Subcutaneous abdominal adipose tissue (tissue), 5 donors: ENCODE measurements around the gene PLCH1.

ENCODE experiments used
- H3K27ac ChIP-seq: one replicate; pipeline ENCODE4 v1.7.0; 2013; ENCODE audit warnings: low read depth, mild to moderate bottlenecking, inconsistent platforms, low read length, moderate library complexity
- H3K27me3 ChIP-seq, 5 donors: one replicate each; pipeline ENCODE4 v1.7.0; 2013; ENCODE audit warnings: low read length in 5 of 5, inconsistent platforms in 1 of 5; ENCODE audit not compliant: control insufficient read depth in 5 of 5, insufficient read depth in 4 of 5
- H3K36me3 ChIP-seq, 5 donors: one replicate each; pipeline ENCODE4 v1.7.0; 2013; ENCODE audit warnings: low read length in 5 of 5; ENCODE audit not compliant: control insufficient read depth in 5 of 5, insufficient read depth in 5 of 5
- H3K4me1 ChIP-seq, 5 donors: one replicate each; pipeline ENCODE4 v1.7.0; 2013; ENCODE audit warnings: low read length in 5 of 5, mild to moderate bottlenecking in 3 of 5, moderate library complexity in 1 of 5; ENCODE audit not compliant: control insufficient read depth in 5 of 5, insufficient read depth in 5 of 5
- H3K4me3 ChIP-seq, 5 donors: one replicate each; pipeline ENCODE4 v1.7.0; 2013; ENCODE audit warnings: low read length in 5 of 5, low read depth in 1 of 5
- H3K9ac ChIP-seq, 5 donors: one replicate each; pipeline ENCODE4 v1.7.0; 2013; ENCODE audit warnings: low read length in 5 of 5, mild to moderate bottlenecking in 4 of 5, moderate library complexity in 3 of 5
- H3K9me3 ChIP-seq, 5 donors: one replicate each; pipeline ENCODE4 v1.7.0; 2013; ENCODE audit warnings: low read length in 5 of 5; ENCODE audit not compliant: control insufficient read depth in 5 of 5
- donor health status: healthy.
- donor health status: healthy.
- donor health status: healthy.
- donor health status: healthy.
- donor health status: healthy.

Gene PLCH1

GRCh38 chr3:155481591-155481990, 263.3 kb downstream of the PLCH1 start:
- Histone ChIP-seq H3K4me1 (peaks cover 0 to 10% (median 8%) of the 10 kb centered on the region in 5 donors), H3K36me3 (no peaks in the 10 kb centered on the region), H3K27ac (no peak overlapping the region), H3K9me3 (peaks cover 0 to 6% (median 3%) of the 10 kb centered on the region in 5 donors), H3K4me3 (peak overlapping the region in 3 of 5 donors; percentile 10 to 35 (median 18)), H3K27me3 (no peaks in the 10 kb centered on the region), H3K9ac (no peak overlapping the region)

GRCh38 chr3:155481089-155481488, 263.8 kb downstream of the PLCH1 start:
- no peak overlapping the region for H3K27ac ChIP-seq
- H3K9me3 ChIP-seq: peaks cover 0 to 6% (median 3%) of the 10 kb centered on the region in 5 donors

GRCh38 chr3:155465664-155466063, 279.2 kb downstream of the PLCH1 start:
- Histone ChIP-seq H3K27me3 (no peaks in the 10 kb centered on the region), H3K36me3 (no peaks in the 10 kb centered on the region), H3K9ac (no peak overlapping the region), H3K9me3 (peaks cover 0 to 21% (median 13%) of the 10 kb centered on the region in 5 donors), H3K27ac (no peak overlapping the region), H3K4me1 (no peaks in the 10 kb centered on the region), H3K4me3 (no peak overlapping the region)

More at GRCh38 chr3:155481089-155481488, 263.8 kb downstream of the PLCH1 start:
- Histone ChIP-seq H3K27me3 (no peaks in the 10 kb centered on the region), H3K36me3 (no peaks in the 10 kb centered on the region), H3K4me1 (peaks cover 0 to 10% (median 8%) of the 10 kb centered on the region in 5 donors), H3K4me3 (peak overlapping the region in 4 of 5 donors; percentile 10 to 35 (median 21)), H3K9ac (no peak overlapping the region)

GRCh38 chr3:155462672-155463071, 282.2 kb downstream of the PLCH1 start:
- Histone ChIP-seq H3K27me3 (no peaks in the 10 kb centered on the region), H3K9me3 (peaks cover 0 to 12% (median 9%) of the 10 kb centered on the region in 5 donors), H3K36me3 (no peaks in the 10 kb centered on the region), H3K9ac (no peak overlapping the region), H3K4me1 (no peaks in the 10 kb centered on the region), H3K4me3 (no peak overlapping the region), H3K27ac (no peak overlapping the region)

- no peak overlapping the region for H3K27ac ChIP-seq
- H3K36me3 ChIP-seq: no peaks in the 10 kb centered on the region
- no peaks in the 10 kb centered on the region for H3K27me3 ChIP-seq
- no peaks in the 10 kb centered on the region for H3K4me1 ChIP-seq
- H3K9me3 ChIP-seq: no peaks in the 10 kb centered on the region
- H3K4me3 ChIP-seq: no peak overlapping the region
- no peak overlapping the region for H3K9ac ChIP-seq
Measured at GRCh38 chr3:155457591-155457990, 287.3 kb downstream of the PLCH1 start.

- Histone ChIP-seq H3K4me3 (no peak overlapping the region), H3K36me3 (no peaks in the 10 kb centered on the region), H3K27ac (no peak overlapping the region), H3K4me1 (no peaks in the 10 kb centered on the region), H3K9me3 (no peaks in the 10 kb centered on the region), H3K27me3 (no peaks in the 10 kb centered on the region), H3K9ac (no peak overlapping the region)
Measured at GRCh38 chr3:155455765-155456164, 289.1 kb downstream of the PLCH1 start.

- H3K9me3 ChIP-seq: no peaks in the 10 kb centered on the region
- no peaks in the 10 kb centered on the region for H3K36me3 ChIP-seq
- no peaks in the 10 kb centered on the region for H3K27me3 ChIP-seq
- H3K9ac ChIP-seq: no peak overlapping the region
- H3K4me3 ChIP-seq: no peak overlapping the region
- no peaks in the 10 kb centered on the region for H3K4me1 ChIP-seq
- H3K27ac ChIP-seq: no peak overlapping the region
Measured at GRCh38 chr3:155453512-155453911, 291.4 kb downstream of the PLCH1 start.

GRCh38 chr3:155449613-155450267, 295.1 kb downstream of the PLCH1 start:
- Histone ChIP-seq H3K4me1 (no peaks in the 10 kb centered on the region), H3K4me3 (no peak overlapping the region), H3K9ac (no peak overlapping the region), H3K36me3 (no peaks in the 10 kb centered on the region), H3K27ac (no peak overlapping the region), H3K9me3 (no peaks in the 10 kb centered on the region), H3K27me3 (no peaks in the 10 kb centered on the region)

GRCh38 chr3:155448531-155448930, 296.3 kb downstream of the PLCH1 start:
- no peak overlapping the region for H3K9ac ChIP-seq

GRCh38 chr3:155446366-155446765, 298.5 kb downstream of the PLCH1 start:
- no peak overlapping the region for H3K27ac ChIP-seq
- no peak overlapping the region for H3K4me3 ChIP-seq
- no peaks in the 10 kb centered on the region for H3K9me3 ChIP-seq
- H3K4me1 ChIP-seq: no peaks in the 10 kb centered on the region
- no peak overlapping the region for H3K9ac ChIP-seq
- H3K27me3 ChIP-seq: no peaks in the 10 kb centered on the region
- H3K36me3 ChIP-seq: no peaks in the 10 kb centered on the region

More at GRCh38 chr3:155448531-155448930, 296.3 kb downstream of the PLCH1 start:
- Histone ChIP-seq H3K36me3 (no peaks in the 10 kb centered on the region), H3K9me3 (no peaks in the 10 kb centered on the region), H3K27me3 (no peaks in the 10 kb centered on the region), H3K4me3 (no peak overlapping the region), H3K4me1 (no peaks in the 10 kb centered on the region), H3K27ac (no peak overlapping the region)
